Measurements from ENCODE around the gene VPS37C.

DNA sequence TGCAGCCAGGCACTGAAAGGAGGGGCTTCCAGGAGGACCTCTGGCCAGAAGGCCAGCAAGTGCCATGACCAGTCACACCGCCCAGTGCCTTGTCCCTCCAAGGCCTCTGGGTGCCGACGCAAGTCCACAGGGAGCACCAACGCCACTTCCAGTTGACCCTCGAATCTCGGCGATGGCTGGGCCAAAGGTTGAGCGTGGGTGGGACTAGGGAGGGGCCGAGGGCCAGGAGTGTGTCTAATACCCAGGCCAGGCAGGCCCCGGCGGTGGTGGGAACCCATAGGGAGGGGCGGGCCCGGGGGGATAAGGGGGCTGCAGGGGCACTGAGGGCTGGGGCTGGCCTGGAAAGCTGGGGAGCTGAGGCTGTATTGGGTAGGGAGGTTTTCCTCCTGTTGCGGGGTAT is 29.6 kb downstream of the VPS37C start:
- TF ChIP-seq, protein P1, sequence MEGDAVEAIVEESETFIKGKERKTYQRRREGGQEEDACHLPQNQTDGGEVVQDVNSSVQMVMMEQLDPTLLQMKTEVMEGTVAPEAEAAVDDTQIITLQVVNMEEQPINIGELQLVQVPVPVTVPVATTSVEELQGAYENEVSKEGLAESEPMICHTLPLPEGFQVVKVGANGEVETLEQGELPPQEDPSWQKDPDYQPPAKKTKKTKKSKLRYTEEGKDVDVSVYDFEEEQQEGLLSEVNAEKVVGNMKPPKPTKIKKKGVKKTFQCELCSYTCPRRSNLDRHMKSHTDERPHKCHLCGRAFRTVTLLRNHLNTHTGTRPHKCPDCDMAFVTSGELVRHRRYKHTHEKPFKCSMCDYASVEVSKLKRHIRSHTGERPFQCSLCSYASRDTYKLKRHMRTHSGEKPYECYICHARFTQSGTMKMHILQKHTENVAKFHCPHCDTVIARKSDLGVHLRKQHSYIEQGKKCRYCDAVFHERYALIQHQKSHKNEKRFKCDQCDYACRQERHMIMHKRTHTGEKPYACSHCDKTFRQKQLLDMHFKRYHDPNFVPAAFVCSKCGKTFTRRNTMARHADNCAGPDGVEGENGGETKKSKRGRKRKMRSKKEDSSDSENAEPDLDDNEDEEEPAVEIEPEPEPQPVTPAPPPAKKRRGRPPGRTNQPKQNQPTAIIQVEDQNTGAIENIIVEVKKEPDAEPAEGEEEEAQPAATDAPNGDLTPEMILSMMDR (IDR thresholded peaks at IDR 0.05), result no peak
- no peak for TF ChIP-seq POLR2A (IDR thresholded peaks at IDR 0.05)

All from esophagus squamous epithelium (tissue), 4 donors.